ENCODE measurements around the gene ANKS1B.

ANKS1B gene

GRCh38 chr12:99223579-99223978 lies 761.2 kb downstream of the ANKS1B start:
- TF ChIP-seq CTCF (conservative IDR thresholded peaks at IDR 0.05) = no peak
- no peak overlapping the region for H3K27ac ChIP-seq

- no peak overlapping the region for H3K27ac ChIP-seq
- no peak for TF ChIP-seq CTCF (conservative IDR thresholded peaks at IDR 0.05)
Measured at GRCh38 chr12:99213047-99213446, 771.7 kb downstream of the ANKS1B start.

- H3K27ac ChIP-seq = no peak overlapping the region
- no peak for TF ChIP-seq CTCF (conservative IDR thresholded peaks at IDR 0.05)
Measured at GRCh38 chr12:99212275-99212674, 772.5 kb downstream of the ANKS1B start.

GRCh38 chr12:99205111-99205510 lies 779.6 kb downstream of the ANKS1B start:
- no peak for TF ChIP-seq CTCF (conservative IDR thresholded peaks at IDR 0.05)
- no peak overlapping the region for H3K27ac ChIP-seq

GRCh38 chr12:99201906-99202645 lies 782.7 kb downstream of the ANKS1B start:
- H3K27ac ChIP-seq = no peak overlapping the region
- no peak for TF ChIP-seq CTCF (conservative IDR thresholded peaks at IDR 0.05)

- no peak overlapping the region for H3K27ac ChIP-seq
- no peak for TF ChIP-seq CTCF (conservative IDR thresholded peaks at IDR 0.05)
Measured at GRCh38 chr12:99200711-99201384, 783.9 kb downstream of the ANKS1B start.

- no peak overlapping the region for H3K27ac ChIP-seq
- TF ChIP-seq CTCF (conservative IDR thresholded peaks at IDR 0.05) = no peak
Measured at GRCh38 chr12:99195474-99195873, 789.3 kb downstream of the ANKS1B start.

Data from VCaP (cell line).